Esophagus muscularis mucosa (tissue), 4 donors: ENCODE measurements around the gene EFR3B. TPM values are rescaled to one million over a fixed set of nuclear protein-coding genes. Genes with fewer than 3 reads are reported as not detected.

Experiments used
- DNase-seq: peaks from one replicate; pipeline ENCODE4 v3.0.0-alpha.2; 2017; ENCODE audit errors: extremely low spot score
- H3K27ac ChIP-seq, 4 donors: fragments of 200-600 bp; sonication (generic); replicated peaks in 1 of 4; 1 replicate in 3 of 4; 2 replicates in 1 of 4; pipeline ENCODE4 v1.5.1; 2016 to 2019; ENCODE audit warnings: mild to moderate bottlenecking in 1 of 4
- H3K27me3 ChIP-seq, 4 donors: fragments of 200-600 bp; sonication (generic); one replicate each; pipeline versions ENCODE4 v1.5.1 to v1.6.0; 2016 to 2019
- H3K36me3 ChIP-seq, 4 donors: fragments of 200-600 bp; sonication (generic); one replicate each; pipeline ENCODE4 v1.5.1; 2016 to 2019
- H3K4me1 ChIP-seq, 4 donors: fragments of 200-600 bp; sonication (generic); one replicate each; pipeline ENCODE4 v1.5.1; 2016 to 2019
- H3K4me3 ChIP-seq, 4 donors: fragments of 200-600 bp; sonication (generic); 1 replicate in 2 of 4; 2 replicates in 2 of 4; pipeline ENCODE4 v1.5.1; 2016 to 2019; ENCODE audit warnings: mild to moderate bottlenecking in 4 of 4, moderate library complexity in 1 of 4
- H3K9me3 ChIP-seq, 4 donors: fragments of 200-600 bp; sonication (generic); 1 replicate in 3 of 4; 2 replicates in 1 of 4; pipeline ENCODE4 v1.5.1; 2016 to 2019
- EP300 ChIP-seq: sonication (generic); formaldehyde crosslinking; IDR thresholded peaks from one replicate; pipeline ENCODE4 v1.6.1; 2017; ENCODE audit warnings: antibody characterized with exemption
- POLR2A ChIP-seq: fragments of 450-650 bp; IDR thresholded peaks from one replicate; pipeline ENCODE4 v1.6.1; 2017; ENCODE audit warnings: antibody characterized with exemption, moderate library complexity, mild to moderate bottlenecking, low read depth
- POLR2AphosphoS5 ChIP-seq, 2 donors: sonication (generic); formaldehyde crosslinking; IDR thresholded peaks; one replicate each; pipeline ENCODE4 v1.6.1; 2017; ENCODE audit warnings: antibody characterized with exemption in 2 of 2
- WGBS: methylation state at CpG from one replicate; pipeline ENCODE4 v1.1.5; 2018; 5-methylcytosine and 5-hydroxymethylcytosine counted together
- intact Hi-C: fragments of 100-400 bp; cut with DNase I; formaldehyde crosslinking; loops from one replicate; pipeline ENCODE4 v1.15.1; 2023
- total RNA-seq, 4 donors: library from RNA; depleted of rRNA; stranded (reverse); fragments of >200 nt; gene quantifications; one replicate each; pipeline versions ENCODE4 v1.1.0 to v1.2.1, GENCODE V29; 2016
- TF ChIP-seq, protein P1 (sequence below), 3 experiments: fragments of 200-600 bp in 2 of 3; fragments of 450-650 bp in 1 of 3; sonication (generic) in 2 of 3; IDR thresholded peaks; one replicate each; pipeline ENCODE4 v1.5.1; 2017 to 2019; ENCODE audit warnings: antibody characterized with exemption in 3 of 3, mild to moderate bottlenecking in 2 of 3, moderate library complexity in 1 of 3

EFR3B gene
- total RNA-seq, 4 donors from 2014 or later: 0.65 to 2.9 (median 1.00) TPM

DNA sequence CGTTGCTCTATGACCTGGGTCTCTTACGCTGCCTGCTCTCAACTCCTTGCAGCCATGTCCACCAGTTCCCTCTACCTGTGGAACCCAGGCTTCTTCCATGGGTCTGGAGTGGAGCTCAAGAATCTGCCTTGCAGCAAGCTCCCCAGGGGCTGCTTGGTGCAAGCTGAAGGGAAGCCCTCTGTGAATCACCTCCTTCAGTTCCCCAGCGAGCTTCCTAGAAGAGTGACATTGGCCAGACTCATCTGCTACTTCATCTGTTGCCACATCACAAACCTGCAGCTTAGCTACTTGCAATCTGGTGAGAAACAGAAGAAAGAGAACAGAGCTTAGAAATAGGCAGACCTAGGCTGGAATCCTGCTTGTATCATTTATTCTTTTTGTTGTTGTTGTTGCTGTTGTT, 9.8 kb upstream of the EFR3B start:
- TF ChIP-seq, protein P1, sequence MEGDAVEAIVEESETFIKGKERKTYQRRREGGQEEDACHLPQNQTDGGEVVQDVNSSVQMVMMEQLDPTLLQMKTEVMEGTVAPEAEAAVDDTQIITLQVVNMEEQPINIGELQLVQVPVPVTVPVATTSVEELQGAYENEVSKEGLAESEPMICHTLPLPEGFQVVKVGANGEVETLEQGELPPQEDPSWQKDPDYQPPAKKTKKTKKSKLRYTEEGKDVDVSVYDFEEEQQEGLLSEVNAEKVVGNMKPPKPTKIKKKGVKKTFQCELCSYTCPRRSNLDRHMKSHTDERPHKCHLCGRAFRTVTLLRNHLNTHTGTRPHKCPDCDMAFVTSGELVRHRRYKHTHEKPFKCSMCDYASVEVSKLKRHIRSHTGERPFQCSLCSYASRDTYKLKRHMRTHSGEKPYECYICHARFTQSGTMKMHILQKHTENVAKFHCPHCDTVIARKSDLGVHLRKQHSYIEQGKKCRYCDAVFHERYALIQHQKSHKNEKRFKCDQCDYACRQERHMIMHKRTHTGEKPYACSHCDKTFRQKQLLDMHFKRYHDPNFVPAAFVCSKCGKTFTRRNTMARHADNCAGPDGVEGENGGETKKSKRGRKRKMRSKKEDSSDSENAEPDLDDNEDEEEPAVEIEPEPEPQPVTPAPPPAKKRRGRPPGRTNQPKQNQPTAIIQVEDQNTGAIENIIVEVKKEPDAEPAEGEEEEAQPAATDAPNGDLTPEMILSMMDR (IDR thresholded peaks at IDR 0.05): no peak
- TF ChIP-seq EP300 (no peak), POLR2AphosphoS5 (IDR thresholded peaks at IDR 0.05) (no peak), POLR2A (no peak)
- 58% methylated on average over 3 of the region's 3 CpGs for WGBS
- Histone ChIP-seq H3K4me1 (no peaks in the 10 kb centered on the region), H3K36me3 (no peaks in the 10 kb centered on the region), H3K27me3 (no peaks in the 10 kb centered on the region), H3K27ac (no peak overlapping the region), H3K4me3 (no peak overlapping the region), H3K9me3 (no peaks in the 10 kb centered on the region)
- DNase-seq: no peak
- intact Hi-C loops: no loop called here

DNA sequence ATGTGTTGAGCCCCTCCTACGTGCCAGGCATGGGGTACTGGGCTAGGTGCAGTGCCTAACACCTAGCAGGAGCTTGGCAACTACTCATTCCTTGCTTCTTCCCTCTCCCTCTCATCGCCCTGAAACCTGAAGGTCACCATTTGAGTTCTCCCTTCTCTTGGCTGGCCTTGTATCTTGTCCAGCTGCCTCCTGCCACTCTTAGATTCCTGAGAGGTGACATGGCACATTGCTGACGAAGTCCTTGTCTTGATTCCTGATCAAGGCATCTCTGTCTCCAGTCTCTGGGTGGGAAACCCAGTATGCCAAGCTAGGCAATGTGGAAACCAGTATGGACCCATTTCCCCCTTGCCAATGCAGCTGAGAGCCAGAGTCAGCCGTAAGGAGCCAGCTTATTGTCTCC, 9.0 kb upstream of the EFR3B start:
- Histone ChIP-seq H3K27me3 (no peaks in the 10 kb centered on the region), H3K9me3 (no peaks in the 10 kb centered on the region), H3K36me3 (no peaks in the 10 kb centered on the region), H3K4me1 (no peaks in the 10 kb centered on the region), H3K4me3 (no peak overlapping the region), H3K27ac (no peak overlapping the region)
- intact Hi-C loops: no loop called here
- TF ChIP-seq POLR2A (no peak), EP300 (no peak), POLR2AphosphoS5 (IDR thresholded peaks at IDR 0.05) (no peak)
- TF ChIP-seq, protein P1 (IDR thresholded peaks at IDR 0.05): no peak
- WGBS: 84% methylated on average over 3 of the region's 4 CpGs
- no peak for DNase-seq

- Histone ChIP-seq H3K4me3 (no peak overlapping the region), H3K27ac (no peak overlapping the region), H3K36me3 (no peaks in the 10 kb centered on the region), H3K9me3 (no peaks in the 10 kb centered on the region), H3K27me3 (no peaks in the 10 kb centered on the region), H3K4me1 (no peaks in the 10 kb centered on the region)
- intact Hi-C loops: no loop called here
- DNase-seq: no peak
- 90% methylated on average over 5 of the region's 5 CpGs for WGBS
- TF ChIP-seq POLR2A (no peak), EP300 (no peak), POLR2AphosphoS5 (IDR thresholded peaks at IDR 0.05) (no peak)
- TF ChIP-seq, protein P1 (IDR thresholded peaks at IDR 0.05): no peak
Observed at GRCh38 chr2:25034081-25034480, 7.8 kb upstream of the EFR3B start.

DNA sequence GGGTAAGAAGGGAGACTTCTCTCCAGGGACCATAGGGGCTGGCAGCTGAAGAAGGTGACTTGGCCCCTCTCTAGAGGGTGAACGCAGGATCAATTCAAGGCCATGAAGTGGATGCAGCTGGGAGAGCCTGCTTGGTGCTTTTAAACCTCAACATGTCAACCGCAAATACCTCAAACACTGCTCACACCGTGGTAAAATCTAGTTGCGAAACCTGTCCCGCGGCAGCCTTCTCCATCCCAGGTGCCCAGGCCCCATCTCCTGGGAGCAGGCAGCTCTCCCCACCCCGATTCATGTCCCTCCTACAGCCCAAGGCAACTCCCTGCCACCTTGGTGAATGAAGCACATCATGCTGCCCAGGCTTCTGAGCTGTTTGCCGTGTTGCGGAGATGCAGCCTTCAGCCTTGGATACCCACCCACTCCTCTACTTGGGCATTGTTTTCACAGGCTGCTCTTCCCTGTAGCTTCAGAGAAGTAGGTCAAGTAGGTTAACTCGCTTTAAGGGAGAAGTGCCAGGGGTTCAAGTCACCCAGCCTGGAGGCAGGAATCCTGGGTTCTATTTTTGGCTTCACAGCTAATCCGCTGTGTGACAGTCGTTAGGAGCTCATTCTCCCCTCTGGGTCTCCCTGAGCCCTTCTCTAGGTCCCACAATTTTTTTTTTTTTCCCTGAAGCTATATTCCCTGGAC, 6.2 kb upstream of the EFR3B start:
- TF ChIP-seq POLR2AphosphoS5 (IDR thresholded peaks at IDR 0.05) (no peak), POLR2A (no peak), EP300 (no peak)
- TF ChIP-seq, protein P1 (IDR thresholded peaks at IDR 0.05): no peak
- DNase-seq: no peak
- Histone ChIP-seq H3K27me3 (no peaks in the 10 kb centered on the region), H3K4me1 (no peaks in the 10 kb centered on the region), H3K27ac (no peak overlapping the region), H3K4me3 (no peak overlapping the region), H3K9me3 (no peaks in the 10 kb centered on the region), H3K36me3 (no peaks in the 10 kb centered on the region)
- 81% methylated on average over 11 of the region's 12 CpGs for WGBS
- intact Hi-C loops: no loop called here

GRCh38 chr2:25036221-25036559, 5.7 kb upstream of the EFR3B start:
- DNase-seq: no peak
- no peak overlapping the region for H3K4me3 ChIP-seq
- intact Hi-C loops: no loop called here
- no peaks in the 10 kb centered on the region for H3K36me3 ChIP-seq
- H3K27ac ChIP-seq: no peak overlapping the region
- H3K4me1 ChIP-seq: peaks cover 4 to 5% (median 4%) of the 10 kb centered on the region in 4 donors
- H3K27me3 ChIP-seq: no peaks in the 10 kb centered on the region
- no peaks in the 10 kb centered on the region for H3K9me3 ChIP-seq
- TF ChIP-seq POLR2AphosphoS5 (IDR thresholded peaks at IDR 0.05): no peak
- TF ChIP-seq, protein P1 (IDR thresholded peaks at IDR 0.05): no peak
- 85% methylated on average over 6 of the region's 6 CpGs for WGBS
